EH (cell line): ENCODE data around the gene VSTM5.
"Not testable (repeated sequence)": the region's sequence is repeated elsewhere in the genome, so short reads cannot be mapped to it uniquely, and the experiment has no call there.

ENCODE experiments used
- DNase-seq: peaks from one replicate; pipeline ENCODE4 v3.0.0-alpha.2; 2015; ENCODE audit warnings: low read depth

VSTM5 gene

DNA sequence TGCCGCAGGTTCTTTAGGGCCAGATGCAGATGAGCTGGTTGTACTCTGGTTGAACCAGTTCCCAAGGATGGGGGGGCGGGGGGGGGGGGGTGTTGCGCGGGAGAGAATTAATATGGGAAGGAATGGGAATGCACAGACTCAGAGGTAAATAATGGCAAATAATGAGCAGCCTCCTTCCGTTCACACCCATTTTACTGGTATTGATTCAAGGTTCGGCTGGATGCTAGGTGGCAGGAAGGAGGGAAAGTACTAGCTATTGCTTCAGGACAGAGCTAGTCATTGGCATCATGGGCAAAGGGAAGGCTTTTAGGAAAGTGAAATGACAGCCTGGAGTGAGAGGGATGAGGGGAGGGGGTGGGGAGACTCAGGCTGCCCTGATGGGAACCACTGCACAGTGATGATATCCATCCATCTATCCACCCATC is at the start of gene VSTM5:
Gene VSTM5 (minus strand): TSS at position 25 of the 425 bp plus-strand sequence. CDS start 116 bp downstream, outside the sequence.
- DNase-seq: no peak

- DNase-seq: peak; percentile 77
Observed at GRCh38 chr11:93895106-93895862, 44.9 kb upstream of the VSTM5 start.

DNA sequence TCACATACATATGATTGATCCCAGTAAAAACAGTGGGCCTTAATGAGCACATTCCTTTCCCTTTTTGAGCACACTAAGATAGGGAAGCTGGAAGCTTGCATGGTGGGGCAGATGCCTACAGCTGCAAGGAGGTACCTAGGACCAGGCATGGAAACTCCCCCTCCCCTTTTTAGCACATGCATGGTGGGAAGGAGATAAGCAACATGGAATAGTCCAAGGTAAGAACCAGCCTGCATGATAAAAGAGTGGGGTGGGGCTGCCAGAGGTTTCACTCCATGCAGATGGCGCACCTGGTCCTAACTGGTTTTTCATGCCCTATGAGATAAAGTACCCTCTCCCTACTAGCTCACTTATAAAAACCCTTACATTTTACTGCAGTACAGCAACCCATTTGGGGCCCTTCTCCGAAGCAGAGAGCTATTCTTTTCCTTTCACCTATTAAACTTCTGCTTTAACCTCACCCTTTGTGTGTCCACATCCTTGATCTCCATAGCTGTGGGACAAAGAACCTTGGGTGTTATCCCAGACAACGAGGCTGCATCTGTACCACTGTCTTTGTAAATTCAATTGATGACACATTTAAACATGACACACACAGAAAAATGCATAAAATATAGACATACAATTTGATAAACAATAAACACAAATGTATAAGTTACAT is 40.1 kb upstream of the VSTM5 start:
- no peak for DNase-seq

DNA sequence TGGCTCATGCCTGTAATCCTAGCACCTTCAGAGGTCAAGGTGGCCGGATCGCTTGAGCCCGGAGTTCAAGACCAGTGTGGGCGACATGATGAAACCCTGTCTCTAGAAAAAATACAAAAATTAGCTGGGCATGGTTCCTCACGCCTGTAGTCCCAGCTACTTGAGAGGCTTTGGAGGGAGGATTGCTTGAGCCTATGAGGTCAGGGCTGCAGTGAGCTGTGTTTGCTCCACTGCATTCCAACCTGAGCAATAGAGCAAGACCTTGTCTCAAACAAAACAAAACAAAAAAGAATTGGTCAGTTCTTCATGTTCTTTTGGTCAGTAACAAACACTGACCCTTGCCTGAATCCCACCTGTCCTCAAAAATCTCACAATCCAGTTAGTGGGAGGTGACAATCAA is 36.7 kb upstream of the VSTM5 start:
- no peak for DNase-seq

- not testable (repeated sequence) for DNase-seq
Observed at GRCh38 chr11:93879114-93879513, 28.7 kb upstream of the VSTM5 start.

DNA sequence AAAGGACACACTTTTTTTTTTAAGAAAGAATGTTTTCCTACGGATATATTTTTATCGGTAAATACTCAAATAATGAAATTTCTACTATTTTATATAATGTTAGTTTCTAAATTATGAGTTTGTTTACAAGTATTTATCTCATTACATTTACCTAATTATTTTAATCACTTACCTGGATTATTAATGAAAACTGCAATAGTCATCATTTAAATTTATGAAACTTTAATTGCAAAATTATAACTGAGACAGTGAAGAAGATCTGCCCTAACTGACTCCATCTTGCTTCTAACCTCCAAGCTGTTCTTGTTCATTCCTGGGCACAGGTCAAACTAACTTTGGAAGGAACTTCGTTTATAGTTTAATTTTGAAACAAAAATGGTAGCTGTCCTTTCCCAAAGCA is 25.2 kb upstream of the VSTM5 start:
- DNase-seq: no peak

DNA sequence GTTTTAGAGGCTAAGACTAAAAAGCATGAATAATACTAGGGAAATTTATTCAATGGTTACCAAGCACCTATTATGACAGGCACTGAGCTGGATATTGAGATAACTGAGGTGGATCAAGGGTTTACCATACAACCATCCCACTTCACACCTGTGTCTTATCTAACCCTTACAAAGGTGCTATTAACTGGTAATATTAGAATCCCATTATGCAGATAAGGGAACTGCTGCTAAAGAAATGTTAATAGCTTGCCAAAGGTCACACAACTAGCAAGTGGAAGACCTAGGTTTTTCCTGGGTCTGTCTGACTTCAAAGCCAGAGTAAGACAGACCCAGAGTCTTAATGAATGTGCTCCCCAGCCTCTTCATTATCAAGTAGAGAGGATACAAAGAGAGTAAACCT is 21.1 kb upstream of the VSTM5 start:
- DNase-seq: no peak

GRCh38 chr11:93870616-93871015 is 20.2 kb upstream of the VSTM5 start:
- DNase-seq: no peak

DNA sequence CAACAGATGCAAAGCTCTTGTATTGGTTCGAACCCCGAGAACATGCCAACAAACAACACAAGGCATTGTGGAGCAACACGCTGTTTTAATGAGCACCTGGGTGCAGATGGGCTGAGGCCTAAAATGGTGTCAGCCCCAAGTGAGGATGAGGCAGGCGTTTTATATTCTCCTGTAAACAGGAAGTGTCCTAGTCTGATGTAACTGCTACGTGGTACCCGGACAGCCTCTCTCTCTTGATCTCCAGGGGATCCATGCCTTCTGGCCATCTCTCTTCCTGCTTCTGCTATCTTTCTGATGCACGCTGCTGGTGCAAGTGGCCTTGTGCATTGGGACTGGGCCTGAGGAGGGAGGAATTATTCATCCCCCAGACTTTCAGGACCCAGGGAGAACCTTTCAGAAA is 19.4 kb upstream of the VSTM5 start:
- DNase-seq: no peak

GRCh38 chr11:93868404-93868803 is 18.0 kb upstream of the VSTM5 start:
- not testable (repeated sequence) for DNase-seq

DNA sequence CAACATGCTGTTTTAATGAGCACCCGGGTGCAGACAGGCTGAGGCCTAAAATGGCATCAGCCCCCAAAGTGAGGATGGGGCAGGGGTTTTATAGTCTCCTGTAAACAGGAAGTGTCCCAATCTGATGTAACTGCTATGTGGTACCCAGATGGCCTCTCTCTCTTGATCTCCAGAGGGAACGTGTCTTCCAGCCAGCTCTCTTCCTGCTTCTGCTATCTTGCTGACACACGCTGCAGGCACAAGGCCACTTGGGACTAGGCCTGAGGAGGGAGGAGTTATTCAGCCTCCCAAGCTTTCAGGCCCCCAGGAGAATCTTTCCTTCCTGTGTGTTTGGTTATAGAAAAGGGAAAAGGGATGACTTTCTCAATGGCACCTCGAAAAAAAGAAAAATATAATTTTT is 11.4 kb upstream of the VSTM5 start:
- DNase-seq: peak; percentile 28

DNA sequence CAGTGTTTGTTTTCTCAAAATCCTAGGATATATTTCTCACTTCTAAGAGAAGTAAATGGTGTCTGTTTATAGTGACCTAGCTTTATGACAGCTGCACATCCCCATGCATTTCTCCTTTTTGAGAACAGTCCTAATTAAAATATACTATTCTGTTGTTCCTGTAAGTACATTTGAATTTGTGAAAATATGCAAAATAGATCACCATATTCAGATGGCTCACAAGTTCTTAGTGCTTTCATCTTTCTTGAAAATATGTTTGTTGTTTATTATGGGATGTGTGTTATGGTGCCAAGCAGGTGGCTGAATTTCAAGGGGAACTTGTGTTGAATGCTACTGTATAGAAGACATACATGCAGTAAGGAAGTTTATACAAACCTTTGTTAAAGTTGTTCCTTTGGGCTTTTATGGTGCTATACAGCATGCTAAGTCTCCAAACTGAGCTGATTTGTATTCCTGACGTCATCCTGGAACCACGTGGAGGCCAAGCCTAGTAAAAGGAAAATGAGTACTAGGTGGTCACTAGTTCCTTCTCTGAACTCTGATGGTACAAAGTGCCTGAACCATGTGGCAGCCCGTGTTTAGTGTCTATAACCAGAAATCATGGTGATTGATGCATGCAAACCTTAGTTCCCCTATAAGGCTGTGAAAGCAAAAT is 7.8 kb upstream of the VSTM5 start:
- DNase-seq: no peak

DNA sequence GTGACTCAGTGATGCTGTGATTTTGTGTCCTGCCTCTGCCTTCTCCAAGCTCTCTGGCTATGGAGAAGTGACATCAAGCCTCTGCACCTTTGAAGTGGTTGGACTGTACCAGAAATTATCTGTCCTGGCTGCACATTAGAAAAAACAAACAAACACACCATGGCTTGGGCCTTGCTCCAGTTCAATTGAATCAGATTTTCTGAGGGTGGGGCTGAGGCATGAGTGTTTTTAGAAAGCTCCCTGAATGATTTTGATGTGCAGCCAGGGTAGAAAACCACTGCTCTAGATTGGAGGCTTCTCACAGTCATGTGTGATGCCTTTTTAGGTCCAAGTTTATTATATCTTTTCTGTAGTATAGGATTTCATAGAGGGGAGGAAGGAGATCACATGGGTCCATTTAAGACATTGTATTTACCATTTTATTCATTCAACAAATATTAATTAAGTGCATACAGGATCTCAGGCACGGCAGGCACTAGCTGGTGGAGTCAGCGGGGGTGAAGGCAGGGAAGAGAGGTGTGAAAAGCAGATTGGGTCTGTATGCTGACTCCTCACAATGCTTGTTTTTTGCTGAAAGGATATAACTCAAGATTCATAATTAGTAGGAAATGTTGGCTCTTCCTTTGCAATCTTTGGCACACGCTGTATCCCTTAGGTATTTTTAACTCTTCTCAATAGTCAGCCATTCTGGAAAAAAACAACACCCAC is 7.1 kb upstream of the VSTM5 start:
- DNase-seq: peak; percentile 21

- no peak for DNase-seq
Observed at GRCh38 chr11:93852242-93852641, 1.8 kb upstream of the VSTM5 start.

GRCh38 chr11:93849751-93850593 is 446 bp downstream of the VSTM5 start:
- peak; percentile 51 for DNase-seq

DNA sequence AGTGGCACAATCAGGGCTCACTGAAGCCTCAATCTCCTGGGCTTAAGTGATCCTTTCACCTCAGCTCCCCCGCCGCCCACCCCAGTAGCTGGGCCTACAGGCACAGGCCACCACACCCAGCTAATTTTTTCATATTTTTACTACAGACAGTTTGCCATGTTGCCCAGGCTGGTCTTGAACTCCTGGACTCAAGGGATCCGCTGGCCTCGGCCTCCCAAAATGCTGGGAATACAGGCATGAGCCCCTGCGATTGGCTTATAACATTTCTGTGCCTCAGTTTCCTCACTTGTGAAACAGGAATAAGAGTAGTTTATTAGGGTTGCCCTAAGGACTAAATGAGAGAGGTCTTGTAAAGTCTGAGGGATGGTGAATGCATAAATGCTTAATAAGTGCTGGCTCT is 1.2 kb downstream of the VSTM5 start:
- no peak for DNase-seq

DNA sequence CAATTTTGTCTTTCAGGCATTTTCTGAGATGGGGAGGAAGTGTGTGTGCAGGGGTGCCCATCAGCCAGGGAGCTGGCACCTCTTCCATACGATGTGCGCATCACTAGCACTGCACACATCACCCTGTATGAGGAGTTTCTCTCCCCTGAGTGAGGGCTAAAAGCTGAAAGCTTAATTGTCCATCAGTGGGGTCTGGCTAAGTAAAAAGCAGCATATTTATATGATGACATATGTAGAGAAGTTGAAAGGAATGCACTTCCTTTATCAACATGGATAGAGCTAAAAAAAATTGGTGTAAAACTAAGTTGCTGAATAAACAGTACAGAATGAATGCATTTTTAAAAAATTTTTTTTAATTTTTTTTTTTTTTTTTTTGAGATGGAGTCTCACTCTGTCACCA is 4.0 kb downstream of the VSTM5 start:
- DNase-seq: peak; percentile 78

DNA sequence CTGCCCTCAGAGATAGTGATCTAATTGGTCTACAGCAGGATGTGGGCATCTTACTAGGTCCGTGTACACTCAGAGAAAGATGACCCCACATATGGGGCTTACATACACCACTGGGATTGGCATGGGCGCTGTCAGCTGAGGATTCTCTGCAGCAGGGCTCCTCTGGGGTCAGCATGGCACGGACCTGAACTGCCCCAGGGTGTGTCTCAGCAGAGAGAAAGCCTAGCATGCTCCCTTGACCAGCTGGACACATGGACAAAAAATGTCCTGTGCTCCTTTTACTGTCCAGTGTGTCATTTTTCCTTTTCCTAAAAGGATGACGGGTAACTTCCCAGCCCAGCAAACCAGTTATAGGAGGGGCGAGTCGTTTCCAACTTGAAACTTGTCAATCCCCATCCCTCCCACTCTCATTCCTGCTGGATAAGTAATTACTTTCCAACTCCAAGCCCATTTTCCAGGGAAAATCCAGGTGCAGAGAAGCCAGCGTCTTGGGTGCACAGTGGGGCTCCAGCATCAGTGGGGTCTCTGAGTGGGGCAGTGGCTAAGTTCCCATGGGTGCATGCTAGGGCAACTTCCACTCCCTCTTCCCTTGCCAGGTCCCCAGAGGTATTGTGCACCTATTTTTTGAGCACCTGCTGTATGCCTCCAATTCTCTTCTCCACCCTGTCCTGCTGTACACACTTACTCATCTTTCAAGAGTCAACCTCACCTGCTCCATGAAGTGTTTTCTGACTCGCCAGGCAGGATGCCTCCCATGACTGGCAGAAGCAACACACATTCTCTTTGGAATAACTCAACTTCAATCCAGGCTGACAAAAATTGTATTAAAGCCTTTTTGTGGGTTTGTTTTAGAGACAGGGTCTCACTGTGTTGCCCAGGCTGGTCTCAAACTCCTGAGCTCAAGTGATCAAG is 5.0 kb downstream of the VSTM5 start:
- DNase-seq: peak; percentile 68

GRCh38 chr11:93844568-93844967 is 5.8 kb downstream of the VSTM5 start:
- DNase-seq: no peak

DNA sequence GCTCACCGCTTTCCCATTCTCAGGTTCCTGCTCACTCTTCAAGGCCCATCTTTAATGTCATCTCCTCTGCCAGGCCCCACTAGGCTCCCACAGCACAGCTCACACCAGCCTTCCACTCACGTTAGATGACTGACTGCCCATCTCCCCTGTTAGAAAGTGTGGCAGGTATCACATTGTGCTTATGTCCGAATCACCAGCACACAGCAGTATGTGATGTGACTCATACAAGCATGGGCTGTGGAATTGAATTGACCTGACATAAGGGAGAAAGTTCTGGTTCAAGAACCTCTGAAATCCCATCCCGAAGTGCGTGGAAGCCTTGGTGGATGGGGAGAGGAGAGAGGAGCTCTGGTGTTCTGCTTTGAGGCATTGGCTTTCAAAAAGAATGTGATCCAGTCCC is 6.5 kb downstream of the VSTM5 start:
- no peak for DNase-seq
